GM23338 (cell line): ENCODE measurements around the gene ACTG2. TPM values are rescaled to one million over a fixed set of nuclear protein-coding genes. Genes with fewer than 3 reads are reported as not detected.

Experiments
- CREB1 ChIP-seq: fragments of 250-450 bp; sonication (Bioruptor Pico); IDR thresholded peaks from 2 replicates; pipeline ENCODE4 v1.5.0; 2020; ENCODE audit warnings: low read depth, mild to moderate bottlenecking, moderate library complexity
- EZH2 ChIP-seq: fragments of 200-600 bp; sonication (generic); IDR thresholded peaks from one replicate; pipeline ENCODE4 v1.8.0; 2017; ENCODE audit warnings: antibody characterized with exemption, mild to moderate bottlenecking, low read depth; ENCODE audit not compliant: unreplicated experiment
- POLR2AphosphoS5 ChIP-seq: IDR thresholded peaks from 2 replicates; pipeline ENCODE4 v1.6.1; 2016; ENCODE audit warnings: antibody characterized with exemption, low read depth
- STAT1 ChIP-seq: IDR thresholded peaks from one replicate; pipeline ENCODE4 v1.6.1; 2016; ENCODE audit warnings: antibody characterized with exemption; ENCODE audit not compliant: unreplicated experiment
- polyA plus RNA-seq: library from polyadenylated mRNA; unstranded; fragments of >200 nt; fragmentation: Nextera tagmentation; extraction: Ambion mirVana; gene quantifications from 2 replicates; pipeline ENCODE4 v1.2.1, GENCODE V29; 2016
- total RNA-seq: library from RNA; depleted of rRNA; stranded (reverse); fragments of >200 nt; shearing (Covaris generic); gene quantifications from 2 replicates; pipeline ENCODE4 v1.2.3, GENCODE V29; 2014
- TF ChIP-seq, protein P1 (sequence below): fragments of 250-450 bp; sonication (Bioruptor Pico); IDR thresholded peaks from 2 replicates; pipeline ENCODE4 v1.5.0; 2020; ENCODE audit warnings: mild to moderate bottlenecking, moderate library complexity
- TF ChIP-seq, protein P2 (sequence below): IDR thresholded peaks from one replicate; pipeline ENCODE4 v1.6.1; 2018; ENCODE audit warnings: antibody characterized with exemption; ENCODE audit not compliant: unreplicated experiment

Gene ACTG2
- total and polyA plus RNA-seq, 2 experiments from 2014 or later: 8.0 to 8.5 TPM

DNA sequence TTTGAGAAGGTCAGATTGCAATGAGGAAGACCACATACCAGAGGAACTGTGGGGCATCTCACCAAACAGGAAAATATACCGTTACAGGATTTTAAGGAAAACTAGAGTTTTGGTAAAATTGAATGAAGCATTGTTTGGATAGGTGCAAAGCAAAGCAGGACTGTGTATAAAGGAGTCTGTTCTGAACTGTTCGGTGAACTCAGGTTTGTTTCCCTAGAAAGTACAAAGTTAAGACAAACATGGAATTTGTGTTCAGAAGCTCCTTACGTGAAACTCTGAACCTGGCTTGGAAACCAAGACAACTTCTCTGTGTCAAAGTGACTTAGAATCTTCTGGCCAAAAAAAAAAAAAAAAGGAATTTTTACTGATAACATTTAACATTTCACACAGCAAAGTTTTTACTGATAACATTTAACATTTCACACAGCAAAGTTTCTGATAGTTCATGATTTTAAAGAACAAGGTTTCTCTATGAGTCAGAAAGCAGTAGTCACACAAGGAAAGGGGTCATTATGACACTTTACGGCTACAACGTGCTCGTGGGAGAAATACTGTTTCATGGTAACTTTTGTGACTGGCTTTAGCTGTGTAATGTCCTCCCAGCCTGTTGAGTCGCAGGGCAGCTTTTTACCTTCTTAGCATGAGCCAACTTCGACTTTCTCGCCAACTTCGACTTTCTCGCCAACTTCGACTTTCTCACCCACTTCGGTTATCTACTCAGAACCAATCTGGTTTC is 70.7 kb downstream of the ACTG2 start (continued):
- TF ChIP-seq, protein P1, sequence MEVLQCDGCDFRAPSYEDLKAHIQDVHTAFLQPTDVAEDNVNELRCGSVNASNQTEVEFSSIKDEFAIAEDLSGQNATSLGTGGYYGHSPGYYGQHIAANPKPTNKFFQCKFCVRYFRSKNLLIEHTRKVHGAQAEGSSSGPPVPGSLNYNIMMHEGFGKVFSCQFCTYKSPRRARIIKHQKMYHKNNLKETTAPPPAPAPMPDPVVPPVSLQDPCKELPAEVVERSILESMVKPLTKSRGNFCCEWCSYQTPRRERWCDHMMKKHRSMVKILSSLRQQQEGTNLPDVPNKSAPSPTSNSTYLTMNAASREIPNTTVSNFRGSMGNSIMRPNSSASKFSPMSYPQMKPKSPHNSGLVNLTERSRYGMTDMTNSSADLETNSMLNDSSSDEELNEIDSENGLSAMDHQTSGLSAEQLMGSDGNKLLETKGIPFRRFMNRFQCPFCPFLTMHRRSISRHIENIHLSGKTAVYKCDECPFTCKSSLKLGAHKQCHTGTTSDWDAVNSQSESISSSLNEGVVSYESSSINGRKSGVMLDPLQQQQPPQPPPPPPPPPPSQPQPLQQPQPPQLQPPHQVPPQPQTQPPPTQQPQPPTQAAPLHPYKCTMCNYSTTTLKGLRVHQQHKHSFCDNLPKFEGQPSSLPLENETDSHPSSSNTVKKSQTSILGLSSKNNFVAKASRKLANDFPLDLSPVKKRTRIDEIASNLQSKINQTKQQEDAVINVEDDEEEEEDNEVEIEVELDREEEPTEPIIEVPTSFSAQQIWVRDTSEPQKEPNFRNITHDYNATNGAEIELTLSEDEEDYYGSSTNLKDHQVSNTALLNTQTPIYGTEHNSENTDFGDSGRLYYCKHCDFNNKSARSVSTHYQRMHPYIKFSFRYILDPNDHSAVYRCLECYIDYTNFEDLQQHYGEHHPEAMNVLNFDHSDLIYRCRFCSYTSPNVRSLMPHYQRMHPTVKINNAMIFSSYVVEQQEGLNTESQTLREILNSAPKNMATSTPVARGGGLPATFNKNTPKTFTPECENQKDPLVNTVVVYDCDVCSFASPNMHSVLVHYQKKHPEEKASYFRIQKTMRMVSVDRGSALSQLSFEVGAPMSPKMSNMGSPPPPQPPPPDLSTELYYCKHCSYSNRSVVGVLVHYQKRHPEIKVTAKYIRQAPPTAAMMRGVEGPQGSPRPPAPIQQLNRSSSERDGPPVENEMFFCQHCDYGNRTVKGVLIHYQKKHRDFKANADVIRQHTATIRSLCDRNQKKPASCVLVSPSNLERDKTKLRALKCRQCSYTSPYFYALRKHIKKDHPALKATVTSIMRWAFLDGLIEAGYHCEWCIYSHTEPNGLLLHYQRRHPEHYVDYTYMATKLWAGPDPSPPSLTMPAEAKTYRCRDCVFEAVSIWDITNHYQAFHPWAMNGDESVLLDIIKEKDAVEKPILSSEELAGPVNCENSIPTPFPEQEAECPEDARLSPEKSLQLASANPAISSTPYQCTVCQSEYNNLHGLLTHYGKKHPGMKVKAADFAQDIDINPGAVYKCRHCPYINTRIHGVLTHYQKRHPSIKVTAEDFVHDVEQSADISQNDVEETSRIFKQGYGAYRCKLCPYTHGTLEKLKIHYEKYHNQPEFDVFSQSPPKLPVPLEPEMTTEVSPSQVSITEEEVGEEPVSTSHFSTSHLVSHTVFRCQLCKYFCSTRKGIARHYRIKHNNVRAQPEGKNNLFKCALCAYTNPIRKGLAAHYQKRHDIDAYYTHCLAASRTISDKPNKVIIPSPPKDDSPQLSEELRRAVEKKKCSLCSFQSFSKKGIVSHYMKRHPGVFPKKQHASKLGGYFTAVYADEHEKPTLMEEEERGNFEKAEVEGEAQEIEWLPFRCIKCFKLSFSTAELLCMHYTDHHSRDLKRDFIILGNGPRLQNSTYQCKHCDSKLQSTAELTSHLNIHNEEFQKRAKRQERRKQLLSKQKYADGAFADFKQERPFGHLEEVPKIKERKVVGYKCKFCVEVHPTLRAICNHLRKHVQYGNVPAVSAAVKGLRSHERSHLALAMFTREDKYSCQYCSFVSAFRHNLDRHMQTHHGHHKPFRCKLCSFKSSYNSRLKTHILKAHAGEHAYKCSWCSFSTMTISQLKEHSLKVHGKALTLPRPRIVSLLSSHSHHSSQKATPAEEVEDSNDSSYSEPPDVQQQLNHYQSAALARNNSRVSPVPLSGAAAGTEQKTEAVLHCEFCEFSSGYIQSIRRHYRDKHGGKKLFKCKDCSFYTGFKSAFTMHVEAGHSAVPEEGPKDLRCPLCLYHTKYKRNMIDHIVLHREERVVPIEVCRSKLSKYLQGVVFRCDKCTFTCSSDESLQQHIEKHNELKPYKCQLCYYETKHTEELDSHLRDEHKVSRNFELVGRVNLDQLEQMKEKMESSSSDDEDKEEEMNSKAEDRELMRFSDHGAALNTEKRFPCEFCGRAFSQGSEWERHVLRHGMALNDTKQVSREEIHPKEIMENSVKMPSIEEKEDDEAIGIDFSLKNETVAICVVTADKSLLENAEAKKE (CRISPR knock-in tag): no peak
- TF ChIP-seq POLR2AphosphoS5 (no peak), EZH2 (no peak), CREB1 (CRISPR knock-in tag) (no peak), STAT1 (no peak)
- TF ChIP-seq, protein P2, sequence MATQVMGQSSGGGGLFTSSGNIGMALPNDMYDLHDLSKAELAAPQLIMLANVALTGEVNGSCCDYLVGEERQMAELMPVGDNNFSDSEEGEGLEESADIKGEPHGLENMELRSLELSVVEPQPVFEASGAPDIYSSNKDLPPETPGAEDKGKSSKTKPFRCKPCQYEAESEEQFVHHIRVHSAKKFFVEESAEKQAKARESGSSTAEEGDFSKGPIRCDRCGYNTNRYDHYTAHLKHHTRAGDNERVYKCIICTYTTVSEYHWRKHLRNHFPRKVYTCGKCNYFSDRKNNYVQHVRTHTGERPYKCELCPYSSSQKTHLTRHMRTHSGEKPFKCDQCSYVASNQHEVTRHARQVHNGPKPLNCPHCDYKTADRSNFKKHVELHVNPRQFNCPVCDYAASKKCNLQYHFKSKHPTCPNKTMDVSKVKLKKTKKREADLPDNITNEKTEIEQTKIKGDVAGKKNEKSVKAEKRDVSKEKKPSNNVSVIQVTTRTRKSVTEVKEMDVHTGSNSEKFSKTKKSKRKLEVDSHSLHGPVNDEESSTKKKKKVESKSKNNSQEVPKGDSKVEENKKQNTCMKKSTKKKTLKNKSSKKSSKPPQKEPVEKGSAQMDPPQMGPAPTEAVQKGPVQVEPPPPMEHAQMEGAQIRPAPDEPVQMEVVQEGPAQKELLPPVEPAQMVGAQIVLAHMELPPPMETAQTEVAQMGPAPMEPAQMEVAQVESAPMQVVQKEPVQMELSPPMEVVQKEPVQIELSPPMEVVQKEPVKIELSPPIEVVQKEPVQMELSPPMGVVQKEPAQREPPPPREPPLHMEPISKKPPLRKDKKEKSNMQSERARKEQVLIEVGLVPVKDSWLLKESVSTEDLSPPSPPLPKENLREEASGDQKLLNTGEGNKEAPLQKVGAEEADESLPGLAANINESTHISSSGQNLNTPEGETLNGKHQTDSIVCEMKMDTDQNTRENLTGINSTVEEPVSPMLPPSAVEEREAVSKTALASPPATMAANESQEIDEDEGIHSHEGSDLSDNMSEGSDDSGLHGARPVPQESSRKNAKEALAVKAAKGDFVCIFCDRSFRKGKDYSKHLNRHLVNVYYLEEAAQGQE: no peak
